ENCODE data around the gene SPATA16. TPM values are rescaled to one million over a fixed set of nuclear protein-coding genes. Genes with fewer than 3 reads are reported as not detected.

Gene SPATA16
- polyA plus RNA-seq, 1 donor from 2014 or later: not detected

DNA sequence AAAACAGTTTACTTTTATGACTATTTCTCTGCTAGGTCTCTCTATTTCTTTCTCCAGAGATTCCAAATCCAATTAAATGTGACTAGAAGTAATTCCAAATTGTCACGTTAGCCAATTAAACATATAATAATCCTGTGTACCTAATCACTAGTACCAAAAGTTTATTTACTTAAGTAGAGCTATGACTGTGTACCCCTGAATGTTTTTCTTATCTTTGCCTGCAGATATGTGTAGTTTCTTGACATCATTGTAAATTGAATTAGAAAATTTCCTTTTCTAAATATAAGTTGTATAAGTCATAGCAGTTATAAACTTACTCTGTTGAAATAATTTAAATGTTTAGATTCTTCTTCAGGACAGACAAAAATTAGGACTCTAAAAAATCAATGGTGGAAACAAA is 163.3 kb downstream of the SPATA16 start:
- Histone ChIP-seq H2AFZ (ENCODE audit: low read depth, low read length) (no peak overlapping the region), H3F3A (ENCODE audit: insufficient read depth, low read length, poor library complexity, severe bottlenecking) (peaks cover 6% of the 10 kb centered on the region), H3K36me3 (ENCODE audit: insufficient read depth, low read length) (no peaks in the 10 kb centered on the region), H3K9me2 (ENCODE audit: insufficient read depth, low read length) (no peaks in the 10 kb centered on the region), H3K9me3 (ENCODE audit: low read length) (no peaks in the 10 kb centered on the region), H3K4me3 (ENCODE audit: low read length) (no peak overlapping the region), H3K9ac (ENCODE audit: low read length) (no peak overlapping the region), H3K4me2 (ENCODE audit: low read length) (no peak overlapping the region), H3K27ac (ENCODE audit: low read length) (no peak overlapping the region), H3K79me2 (replicated peaks; ENCODE audit: insufficient read depth, low read length) (no peaks in the 10 kb centered on the region), H3K27me3 (ENCODE audit: insufficient read depth, low read depth, low read length) (no peaks in the 10 kb centered on the region), H4K20me1 (ENCODE audit: insufficient read depth) (no peaks in the 10 kb centered on the region)
- TF ChIP-seq EP300 (conservative IDR thresholded peaks at IDR 0.05; ENCODE audit: poor library complexity, severe bottlenecking) (no peak), POLR2AphosphoS5 (IDR thresholded peaks at IDR 0.05) (no peak), TAF1 (IDR thresholded peaks at IDR 0.05; ENCODE audit: low read depth) (no peak), MXI1 (conservative IDR thresholded peaks at IDR 0.05; ENCODE audit: poor library complexity, severe bottlenecking) (no peak), EZH2 (IDR thresholded peaks at IDR 0.05; ENCODE audit: borderline replicate concordance, insufficient read depth, low read length, poor library complexity, severe bottlenecking) (no peak), RAD21 (conservative IDR thresholded peaks at IDR 0.05) (no peak), SMC3 (conservative IDR thresholded peaks at IDR 0.05; ENCODE audit: poor library complexity) (no peak)
- TF ChIP-seq, protein P1, sequence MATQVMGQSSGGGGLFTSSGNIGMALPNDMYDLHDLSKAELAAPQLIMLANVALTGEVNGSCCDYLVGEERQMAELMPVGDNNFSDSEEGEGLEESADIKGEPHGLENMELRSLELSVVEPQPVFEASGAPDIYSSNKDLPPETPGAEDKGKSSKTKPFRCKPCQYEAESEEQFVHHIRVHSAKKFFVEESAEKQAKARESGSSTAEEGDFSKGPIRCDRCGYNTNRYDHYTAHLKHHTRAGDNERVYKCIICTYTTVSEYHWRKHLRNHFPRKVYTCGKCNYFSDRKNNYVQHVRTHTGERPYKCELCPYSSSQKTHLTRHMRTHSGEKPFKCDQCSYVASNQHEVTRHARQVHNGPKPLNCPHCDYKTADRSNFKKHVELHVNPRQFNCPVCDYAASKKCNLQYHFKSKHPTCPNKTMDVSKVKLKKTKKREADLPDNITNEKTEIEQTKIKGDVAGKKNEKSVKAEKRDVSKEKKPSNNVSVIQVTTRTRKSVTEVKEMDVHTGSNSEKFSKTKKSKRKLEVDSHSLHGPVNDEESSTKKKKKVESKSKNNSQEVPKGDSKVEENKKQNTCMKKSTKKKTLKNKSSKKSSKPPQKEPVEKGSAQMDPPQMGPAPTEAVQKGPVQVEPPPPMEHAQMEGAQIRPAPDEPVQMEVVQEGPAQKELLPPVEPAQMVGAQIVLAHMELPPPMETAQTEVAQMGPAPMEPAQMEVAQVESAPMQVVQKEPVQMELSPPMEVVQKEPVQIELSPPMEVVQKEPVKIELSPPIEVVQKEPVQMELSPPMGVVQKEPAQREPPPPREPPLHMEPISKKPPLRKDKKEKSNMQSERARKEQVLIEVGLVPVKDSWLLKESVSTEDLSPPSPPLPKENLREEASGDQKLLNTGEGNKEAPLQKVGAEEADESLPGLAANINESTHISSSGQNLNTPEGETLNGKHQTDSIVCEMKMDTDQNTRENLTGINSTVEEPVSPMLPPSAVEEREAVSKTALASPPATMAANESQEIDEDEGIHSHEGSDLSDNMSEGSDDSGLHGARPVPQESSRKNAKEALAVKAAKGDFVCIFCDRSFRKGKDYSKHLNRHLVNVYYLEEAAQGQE (IDR thresholded peaks at IDR 0.05; ENCODE audit: borderline replicate concordance): no peak
- TF ChIP-seq, protein P2, sequence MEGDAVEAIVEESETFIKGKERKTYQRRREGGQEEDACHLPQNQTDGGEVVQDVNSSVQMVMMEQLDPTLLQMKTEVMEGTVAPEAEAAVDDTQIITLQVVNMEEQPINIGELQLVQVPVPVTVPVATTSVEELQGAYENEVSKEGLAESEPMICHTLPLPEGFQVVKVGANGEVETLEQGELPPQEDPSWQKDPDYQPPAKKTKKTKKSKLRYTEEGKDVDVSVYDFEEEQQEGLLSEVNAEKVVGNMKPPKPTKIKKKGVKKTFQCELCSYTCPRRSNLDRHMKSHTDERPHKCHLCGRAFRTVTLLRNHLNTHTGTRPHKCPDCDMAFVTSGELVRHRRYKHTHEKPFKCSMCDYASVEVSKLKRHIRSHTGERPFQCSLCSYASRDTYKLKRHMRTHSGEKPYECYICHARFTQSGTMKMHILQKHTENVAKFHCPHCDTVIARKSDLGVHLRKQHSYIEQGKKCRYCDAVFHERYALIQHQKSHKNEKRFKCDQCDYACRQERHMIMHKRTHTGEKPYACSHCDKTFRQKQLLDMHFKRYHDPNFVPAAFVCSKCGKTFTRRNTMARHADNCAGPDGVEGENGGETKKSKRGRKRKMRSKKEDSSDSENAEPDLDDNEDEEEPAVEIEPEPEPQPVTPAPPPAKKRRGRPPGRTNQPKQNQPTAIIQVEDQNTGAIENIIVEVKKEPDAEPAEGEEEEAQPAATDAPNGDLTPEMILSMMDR (IDR thresholded peaks at IDR 0.05; ENCODE audit: poor library complexity, severe bottlenecking): no peak

DNA sequence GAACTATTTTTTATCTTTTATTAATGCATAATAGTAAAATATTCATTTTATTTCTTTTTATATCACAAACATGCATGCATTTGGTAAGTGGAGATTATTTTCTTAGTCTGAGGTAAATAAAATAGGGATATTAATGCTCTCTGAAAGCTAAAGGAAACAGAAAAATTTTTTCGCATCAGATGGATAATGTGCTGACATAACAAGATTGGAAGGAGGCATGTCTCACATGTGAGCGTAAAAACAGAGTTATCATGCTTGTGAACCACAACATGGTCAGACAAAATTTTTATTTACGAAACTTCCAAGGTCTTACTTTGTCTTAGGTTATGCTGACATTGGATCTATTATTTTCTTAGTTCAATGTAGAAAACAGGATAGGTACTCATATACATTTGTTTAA is 166.1 kb downstream of the SPATA16 start:
- TF ChIP-seq EZH2 (IDR thresholded peaks at IDR 0.05; ENCODE audit: borderline replicate concordance, insufficient read depth, low read length, poor library complexity, severe bottlenecking): no peak
- no peak for TF ChIP-seq TAF1 (IDR thresholded peaks at IDR 0.05; ENCODE audit: low read depth)
- TF ChIP-seq, protein P2 (IDR thresholded peaks at IDR 0.05; ENCODE audit: poor library complexity, severe bottlenecking): no peak
- TF ChIP-seq EP300 (conservative IDR thresholded peaks at IDR 0.05; ENCODE audit: poor library complexity, severe bottlenecking): no peak
- TF ChIP-seq SMC3 (conservative IDR thresholded peaks at IDR 0.05; ENCODE audit: poor library complexity): no peak
- no peak for TF ChIP-seq MXI1 (conservative IDR thresholded peaks at IDR 0.05; ENCODE audit: poor library complexity, severe bottlenecking)
- TF ChIP-seq RAD21 (conservative IDR thresholded peaks at IDR 0.05): no peak
- TF ChIP-seq, protein P1 (IDR thresholded peaks at IDR 0.05; ENCODE audit: borderline replicate concordance): no peak
- TF ChIP-seq POLR2AphosphoS5 (IDR thresholded peaks at IDR 0.05): no peak
- Histone ChIP-seq H4K20me1 (ENCODE audit: insufficient read depth) (no peaks in the 10 kb centered on the region), H3K9me2 (ENCODE audit: insufficient read depth, low read length) (no peaks in the 10 kb centered on the region), H3K4me3 (ENCODE audit: low read length) (no peak overlapping the region), H3K9me3 (ENCODE audit: low read length) (no peaks in the 10 kb centered on the region), H3K9ac (ENCODE audit: low read length) (no peak overlapping the region), H3K4me2 (ENCODE audit: low read length) (no peak overlapping the region), H3K79me2 (replicated peaks; ENCODE audit: insufficient read depth, low read length) (no peaks in the 10 kb centered on the region), H2AFZ (ENCODE audit: low read depth, low read length) (no peak overlapping the region), H3F3A (ENCODE audit: insufficient read depth, low read length, poor library complexity, severe bottlenecking) (peaks cover 6% of the 10 kb centered on the region), H3K27me3 (ENCODE audit: insufficient read depth, low read depth, low read length) (no peaks in the 10 kb centered on the region), H3K36me3 (ENCODE audit: insufficient read depth, low read length) (no peaks in the 10 kb centered on the region), H3K27ac (ENCODE audit: low read length) (no peak overlapping the region)

All from neural cell (in vitro differentiated cells).